ENCODE data around the gene DHX57.

The DHX57 gene

DNA sequence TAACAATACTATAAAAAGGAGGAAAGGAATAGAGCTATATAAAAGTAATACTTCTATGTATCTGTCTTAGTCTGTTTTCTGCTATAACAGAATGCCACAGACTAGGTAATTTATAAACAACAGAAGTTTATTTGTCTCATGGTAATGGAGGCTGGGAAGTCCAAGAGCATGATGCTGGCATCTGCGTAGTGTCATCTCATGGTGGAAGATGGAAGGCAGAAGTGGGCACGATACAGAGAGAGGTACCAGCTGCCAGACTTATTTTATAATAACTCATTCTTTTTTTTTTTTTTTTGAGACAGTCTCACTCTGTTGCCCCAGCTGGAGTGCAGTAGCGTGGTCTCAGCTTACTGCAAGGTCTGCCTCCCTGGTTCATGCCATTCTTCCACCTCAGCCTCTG lies 4.3 kb downstream of the DHX57 start:
- FAIRE-seq (no peak), DNase-seq (ENCODE audit: insufficient read length, low spot score) (no peak)
- TF ChIP-seq, protein P1, sequence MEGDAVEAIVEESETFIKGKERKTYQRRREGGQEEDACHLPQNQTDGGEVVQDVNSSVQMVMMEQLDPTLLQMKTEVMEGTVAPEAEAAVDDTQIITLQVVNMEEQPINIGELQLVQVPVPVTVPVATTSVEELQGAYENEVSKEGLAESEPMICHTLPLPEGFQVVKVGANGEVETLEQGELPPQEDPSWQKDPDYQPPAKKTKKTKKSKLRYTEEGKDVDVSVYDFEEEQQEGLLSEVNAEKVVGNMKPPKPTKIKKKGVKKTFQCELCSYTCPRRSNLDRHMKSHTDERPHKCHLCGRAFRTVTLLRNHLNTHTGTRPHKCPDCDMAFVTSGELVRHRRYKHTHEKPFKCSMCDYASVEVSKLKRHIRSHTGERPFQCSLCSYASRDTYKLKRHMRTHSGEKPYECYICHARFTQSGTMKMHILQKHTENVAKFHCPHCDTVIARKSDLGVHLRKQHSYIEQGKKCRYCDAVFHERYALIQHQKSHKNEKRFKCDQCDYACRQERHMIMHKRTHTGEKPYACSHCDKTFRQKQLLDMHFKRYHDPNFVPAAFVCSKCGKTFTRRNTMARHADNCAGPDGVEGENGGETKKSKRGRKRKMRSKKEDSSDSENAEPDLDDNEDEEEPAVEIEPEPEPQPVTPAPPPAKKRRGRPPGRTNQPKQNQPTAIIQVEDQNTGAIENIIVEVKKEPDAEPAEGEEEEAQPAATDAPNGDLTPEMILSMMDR (IDR thresholded peaks at IDR 0.05; ENCODE audit: insufficient read depth, missing control alignments), result no peak

DNA sequence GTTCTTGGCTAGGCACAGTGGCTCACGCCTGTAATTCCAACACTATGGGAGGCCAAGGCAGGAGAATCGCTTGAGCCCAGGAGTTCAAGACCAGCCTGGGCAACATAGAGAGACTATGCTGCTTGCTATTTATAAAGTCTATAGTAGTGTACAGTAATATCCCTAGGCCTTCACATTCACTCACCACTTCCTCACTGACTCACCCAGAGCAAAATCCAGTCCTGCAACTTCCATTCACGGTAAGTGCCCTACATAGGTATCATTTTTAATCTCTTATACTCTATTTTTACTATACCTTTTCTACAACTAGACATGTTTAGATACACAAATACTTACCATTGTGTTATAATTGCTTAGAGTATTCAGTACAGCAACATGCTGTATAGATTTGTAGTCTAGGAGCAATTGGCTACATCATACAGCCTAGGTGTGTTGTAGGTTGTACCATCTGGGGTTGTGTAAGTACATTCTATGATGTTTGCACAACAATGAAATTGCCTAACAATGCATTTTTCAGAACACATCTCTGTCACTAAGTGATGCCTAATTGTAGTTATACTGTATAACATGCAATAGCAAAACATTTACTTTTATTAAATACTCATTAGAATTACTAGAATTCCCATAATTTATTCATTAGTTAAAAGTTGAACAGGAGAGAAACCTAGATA lies 8.8 kb downstream of the DHX57 start:
- DNase-seq (ENCODE audit: insufficient read length, low spot score), result no peak
- no peak for FAIRE-seq
- TF ChIP-seq, protein P1 (IDR thresholded peaks at IDR 0.05; ENCODE audit: insufficient read depth, missing control alignments), result no peak

DNA sequence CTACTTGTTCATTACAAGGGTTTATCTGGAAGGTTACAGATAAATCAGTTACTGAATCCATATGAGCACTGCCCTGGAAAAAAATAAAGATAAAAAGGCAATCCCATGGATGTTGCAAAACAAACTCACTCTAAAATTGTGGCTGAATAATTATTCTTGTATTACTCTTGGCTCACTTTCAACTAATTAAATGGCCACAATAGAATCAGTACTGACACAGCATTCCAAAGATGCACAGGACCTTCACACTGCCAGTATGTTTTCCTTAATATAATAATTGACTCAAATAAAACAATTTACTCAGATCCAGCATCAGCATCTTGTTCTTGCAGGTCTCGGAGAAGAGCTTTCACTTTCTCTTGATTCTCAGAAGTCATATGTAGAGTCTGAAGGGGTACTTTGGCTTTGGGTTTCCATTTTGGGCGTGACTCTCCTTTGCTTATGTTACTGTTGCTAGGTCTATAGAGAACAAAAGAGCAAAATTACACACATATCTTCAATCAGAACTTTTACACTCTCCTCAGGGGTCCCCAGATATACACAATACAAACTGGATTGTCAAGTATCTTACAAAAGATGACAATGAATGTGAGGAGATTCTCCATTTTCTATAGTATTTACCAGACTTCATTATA lies 12.6 kb downstream of the DHX57 start:
- DNase-seq (ENCODE audit: insufficient read length, low spot score) (no peak), FAIRE-seq (no peak)
- TF ChIP-seq, protein P1 (IDR thresholded peaks at IDR 0.05; ENCODE audit: insufficient read depth, missing control alignments), result no peak

DNA sequence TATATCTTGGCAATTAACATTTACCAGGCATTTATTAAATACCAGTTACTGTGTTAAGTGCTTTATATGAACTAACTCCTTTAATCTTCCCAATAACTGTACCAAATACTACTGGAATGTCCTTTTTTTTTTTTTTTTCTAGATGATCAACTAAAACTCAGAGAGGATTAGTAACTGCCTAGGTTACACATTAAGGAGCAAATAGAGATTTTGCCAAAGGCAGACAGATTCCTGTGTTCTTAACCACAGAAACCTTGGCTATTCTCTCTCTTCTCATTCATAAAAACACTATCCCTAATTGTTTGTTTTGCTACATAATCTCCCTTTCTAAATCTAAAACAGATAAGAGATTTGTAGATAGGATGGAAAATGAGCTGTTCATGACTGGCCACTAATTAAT lies 13.3 kb downstream of the DHX57 start:
- DNase-seq (ENCODE audit: insufficient read length, low spot score), result no peak
- TF ChIP-seq, protein P1 (IDR thresholded peaks at IDR 0.05; ENCODE audit: insufficient read depth, missing control alignments), result no peak
- no peak for FAIRE-seq

DNA sequence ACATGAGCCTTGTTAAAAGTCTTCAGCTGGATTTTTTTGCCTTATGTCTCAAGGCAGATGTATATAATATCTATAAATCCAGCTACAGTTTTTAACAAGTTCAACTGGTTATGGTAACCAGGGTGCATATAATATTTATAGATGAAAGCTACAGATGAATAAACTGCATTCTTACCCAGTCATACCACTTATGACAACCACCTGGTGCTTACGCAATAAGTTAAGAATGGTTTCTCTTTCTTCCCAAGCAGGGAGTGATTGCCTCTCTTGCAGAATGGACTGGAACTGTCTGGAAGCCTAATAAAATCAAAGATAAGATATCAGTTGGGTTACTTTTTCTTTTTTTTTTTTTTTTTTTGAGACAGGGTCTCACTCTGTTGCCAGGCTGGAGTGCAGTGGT lies 19.6 kb downstream of the DHX57 start:
- FAIRE-seq (no peak), DNase-seq (ENCODE audit: insufficient read length, low spot score) (no peak)
- TF ChIP-seq, protein P1 (IDR thresholded peaks at IDR 0.05; ENCODE audit: insufficient read depth, missing control alignments), result no peak

DNA sequence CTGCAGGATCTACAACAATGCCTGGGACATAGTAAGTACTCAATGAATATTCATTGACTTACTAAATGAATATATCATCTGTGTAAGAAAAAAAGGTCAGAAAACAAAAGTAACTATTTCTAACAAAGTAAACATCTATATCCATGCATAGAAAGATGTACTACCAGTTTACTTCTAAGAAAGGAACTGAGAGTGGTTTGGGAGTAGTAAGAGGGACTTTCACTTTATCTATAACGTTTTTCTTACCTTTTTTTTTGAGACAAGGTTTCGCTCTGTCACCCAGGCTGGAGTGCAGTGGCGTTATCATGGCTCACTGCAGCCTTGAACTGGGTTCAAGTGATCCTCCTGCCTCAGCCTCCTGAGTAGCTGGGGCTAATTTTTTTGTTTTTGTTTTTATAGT lies 25.7 kb downstream of the DHX57 start:
- TF ChIP-seq, protein P1 (IDR thresholded peaks at IDR 0.05; ENCODE audit: insufficient read depth, missing control alignments), result no peak
- FAIRE-seq (no peak), DNase-seq (ENCODE audit: insufficient read length, low spot score) (no peak)

DNA sequence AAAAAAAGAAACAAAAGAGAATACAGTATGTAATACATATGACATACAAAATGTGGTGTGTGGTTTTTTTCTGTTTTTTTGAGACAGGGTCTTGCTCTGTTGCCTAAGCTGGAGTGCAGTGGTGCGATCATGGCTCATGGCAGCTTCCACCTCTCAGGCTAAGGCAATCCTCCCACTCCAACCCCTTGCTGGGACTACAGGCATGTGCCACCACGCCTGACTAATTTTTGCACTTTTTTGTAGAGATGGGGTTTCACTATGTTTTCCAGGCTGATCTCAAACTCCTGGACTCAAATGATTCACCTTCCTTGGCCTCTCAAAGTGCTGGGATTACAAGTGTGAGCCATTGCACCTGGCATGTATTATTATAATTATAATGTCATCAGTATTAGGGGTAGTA lies 38.9 kb downstream of the DHX57 start:
- TF ChIP-seq, protein P1 (IDR thresholded peaks at IDR 0.05; ENCODE audit: insufficient read depth, missing control alignments), result no peak
- FAIRE-seq, result no peak
- no peak for DNase-seq (ENCODE audit: insufficient read length, low spot score)

All from D721Med (cell line).